Stimulated activated naive B cell treated with anti-CD40 and anti-IgM and Interleukin-4, amounts not matched to agents 10 μg/mL and 1 μg/mL and 100 μg/mL, for 72 hours (primary cell): ENCODE measurements around the gene RBM45.
"Not testable (repeated sequence)": the region's sequence is repeated elsewhere in the genome, so short reads cannot be mapped to it uniquely, and the experiment has no call there.

Source experiments
- ATAC-seq, 2 donors: fragments of 150-1000 bp; cut with Tn5 transposase; replicated peaks; 2 replicates each; pipeline ENCODE4 v1.10.0; 2021; ENCODE audit warnings: moderate library complexity in 1 of 2
- DNase-seq: peaks from one replicate; pipeline ENCODE4 v3.0.0; 2021
- H3K27ac Mint-ChIP-seq: one replicate; pipeline ENCODE4 v1.8.0; 2022; ENCODE audit warnings: mild to moderate bottlenecking, mixed read lengths
- H3K27me3 Mint-ChIP-seq, 2 donors: one replicate each; pipeline ENCODE4 v1.8.0; 2022; ENCODE audit warnings: mixed read lengths in 2 of 2
- H3K36me3 Mint-ChIP-seq, 2 donors: one replicate each; pipeline ENCODE4 v1.8.0; 2022; ENCODE audit warnings: mixed read lengths in 2 of 2, mild to moderate bottlenecking in 1 of 2
- H3K4me1 Mint-ChIP-seq, 2 donors: one replicate each; pipeline ENCODE4 v1.8.0; 2022; ENCODE audit warnings: mixed read lengths in 2 of 2, mild to moderate bottlenecking in 1 of 2
- H3K4me3 Mint-ChIP-seq, 2 donors: one replicate each; pipeline ENCODE4 v1.8.0; 2022; ENCODE audit warnings: mild to moderate bottlenecking in 2 of 2, mixed read lengths in 2 of 2, moderate library complexity in 1 of 2
- H3K9me3 Mint-ChIP-seq, 2 donors: one replicate each; pipeline ENCODE4 v1.8.0; 2022; ENCODE audit warnings: mixed read lengths in 2 of 2, mild to moderate bottlenecking in 1 of 2

The RBM45 gene

GRCh38 chr2:178112202-178113152 lies at the start of gene RBM45:
Gene RBM45 (plus strand): TSS chr2:178112437. CDS start chr2:178112547, 110 bp downstream.
- DNase-seq (peak; percentile 81), ATAC-seq (peak; percentile 97)
- peak within 1 kb of the TSS; percentile 94 to 96 for H3K4me3 Mint-ChIP-seq
- peaks cover 11 to 27% of the 10 kb centered on the region in 2 donors for H3K4me1 Mint-ChIP-seq
- H3K27me3 Mint-ChIP-seq = no peaks in the 10 kb centered on the region
- H3K9me3 Mint-ChIP-seq = peaks cover 2 to 4% of the 10 kb centered on the region in 2 donors
- peaks cover 0 to 3% of the 10 kb centered on the region in 2 donors for H3K36me3 Mint-ChIP-seq
- peak within 1 kb of the TSS; percentile 93 for H3K27ac Mint-ChIP-seq

DNA sequence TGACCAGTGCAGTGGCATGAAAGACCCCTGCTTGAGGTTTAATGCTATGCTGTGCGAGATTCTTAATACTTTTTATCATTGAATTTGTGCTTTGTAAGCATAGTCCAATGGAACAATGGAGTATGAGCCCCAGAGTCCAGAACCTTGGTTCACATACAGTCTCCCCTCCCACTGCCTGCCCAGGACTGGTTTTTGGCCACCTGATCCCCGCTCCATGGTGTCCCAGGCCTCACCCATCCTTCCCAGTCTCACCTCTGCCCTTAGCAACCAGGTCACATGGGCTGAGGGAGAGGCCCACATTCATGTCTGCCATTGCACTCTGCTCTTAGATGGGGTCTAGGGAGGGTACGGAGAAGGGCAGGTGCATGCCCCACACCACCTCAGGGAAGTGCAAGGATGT lies 45.9 kb upstream of the RBM45 start:
- peaks cover 17 to 20% of the 10 kb centered on the region in 2 donors for H3K27me3 Mint-ChIP-seq
- no peak overlapping the region for H3K27ac Mint-ChIP-seq
- H3K36me3 Mint-ChIP-seq = no peaks in the 10 kb centered on the region
- no peak overlapping the region for H3K4me3 Mint-ChIP-seq
- no peaks in the 10 kb centered on the region for H3K4me1 Mint-ChIP-seq
- H3K9me3 Mint-ChIP-seq = no peaks in the 10 kb centered on the region
- no peak for ATAC-seq
- no peak for DNase-seq

DNA sequence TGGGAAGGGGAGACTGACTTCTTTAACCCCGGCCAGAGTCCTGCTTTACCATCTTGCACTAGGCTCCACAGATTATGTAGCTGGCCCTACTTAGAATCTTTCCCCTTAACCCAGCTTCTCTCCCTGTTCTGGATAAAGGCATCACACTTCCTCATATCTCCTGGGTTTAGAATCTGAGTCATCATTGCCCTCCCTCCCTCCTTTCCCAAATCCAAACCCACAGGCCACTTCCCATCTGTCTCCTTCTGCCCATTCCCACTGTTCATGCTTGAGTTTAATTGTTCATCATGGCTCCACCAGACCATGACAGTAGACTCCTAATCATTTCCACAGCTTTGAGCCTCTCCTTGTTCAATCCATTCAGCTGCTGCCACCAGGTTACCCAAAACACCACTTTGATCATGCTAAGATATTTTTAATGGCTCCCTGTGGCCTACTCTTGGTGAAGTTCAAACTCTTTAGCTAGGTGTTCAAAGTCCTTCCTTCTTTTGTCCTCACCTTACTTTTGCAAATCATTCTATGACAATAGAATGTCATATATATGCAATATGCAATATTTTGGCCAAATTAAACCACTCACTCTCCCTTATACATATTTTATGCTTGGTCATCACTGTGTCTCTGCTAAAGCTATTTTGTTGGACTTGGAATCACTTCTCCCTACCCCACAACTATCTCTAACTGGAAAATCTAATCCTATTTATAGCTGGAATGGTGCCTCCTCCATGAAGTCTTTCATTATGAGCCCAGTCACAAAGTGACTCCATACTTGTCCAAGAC lies 45.2 kb upstream of the RBM45 start:
- H3K36me3 Mint-ChIP-seq = no peaks in the 10 kb centered on the region
- no peak overlapping the region for H3K27ac Mint-ChIP-seq
- H3K9me3 Mint-ChIP-seq = no peaks in the 10 kb centered on the region
- peaks cover 24 to 28% of the 10 kb centered on the region in 2 donors for H3K27me3 Mint-ChIP-seq
- no peak for ATAC-seq
- no peaks in the 10 kb centered on the region for H3K4me1 Mint-ChIP-seq
- DNase-seq = no peak
- no peak overlapping the region for H3K4me3 Mint-ChIP-seq

DNA sequence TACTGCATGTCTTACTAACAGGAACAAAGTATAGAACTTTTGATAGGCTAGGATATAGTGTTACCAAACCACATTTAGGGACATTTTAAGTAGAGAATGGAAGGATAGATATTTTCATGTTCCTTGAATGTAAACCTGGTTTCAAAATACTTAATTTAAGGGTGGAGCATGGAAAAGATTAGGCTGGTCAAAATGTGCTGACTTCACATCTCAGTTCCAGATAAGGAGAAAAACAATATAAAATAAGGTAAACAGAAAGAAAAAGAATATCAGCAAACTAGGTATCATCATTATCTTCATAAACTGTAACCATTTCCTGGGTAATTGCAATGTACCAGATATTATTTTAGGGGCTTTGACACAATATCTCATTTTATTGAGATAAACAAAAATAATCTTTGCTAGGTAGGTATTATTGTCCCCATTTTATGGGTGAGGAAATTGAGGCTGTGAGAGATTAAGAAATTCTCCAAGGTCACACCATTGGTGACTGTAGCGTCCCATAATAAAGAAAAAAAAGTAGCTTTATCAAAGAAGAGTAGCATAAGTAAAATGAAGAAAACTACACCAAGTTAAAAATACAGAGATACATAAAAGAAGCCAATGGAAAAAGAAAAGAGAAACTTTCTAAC lies 43.3 kb upstream of the RBM45 start:
- DNase-seq (no peak), ATAC-seq (no peak)
- H3K27ac Mint-ChIP-seq = no peak overlapping the region
- H3K9me3 Mint-ChIP-seq = no peaks in the 10 kb centered on the region
- H3K36me3 Mint-ChIP-seq = peaks cover 0 to 2% of the 10 kb centered on the region in 2 donors
- H3K4me1 Mint-ChIP-seq = peaks cover 8 to 11% of the 10 kb centered on the region in 2 donors
- no peak overlapping the region for H3K4me3 Mint-ChIP-seq
- peaks cover 33 to 47% of the 10 kb centered on the region in 2 donors for H3K27me3 Mint-ChIP-seq

- ATAC-seq (no peak), DNase-seq (no peak)
- Mint-ChIP-seq H3K36me3 (peaks cover 0 to 2% of the 10 kb centered on the region in 2 donors), H3K27me3 (peaks cover 39 to 53% of the 10 kb centered on the region in 2 donors), H3K4me3 (no peak overlapping the region), H3K9me3 (no peaks in the 10 kb centered on the region), H3K27ac (no peak overlapping the region), H3K4me1 (peaks cover 8 to 11% of the 10 kb centered on the region in 2 donors)
Measured at GRCh38 chr2:178069551-178069950, 42.7 kb upstream of the RBM45 start.

DNA sequence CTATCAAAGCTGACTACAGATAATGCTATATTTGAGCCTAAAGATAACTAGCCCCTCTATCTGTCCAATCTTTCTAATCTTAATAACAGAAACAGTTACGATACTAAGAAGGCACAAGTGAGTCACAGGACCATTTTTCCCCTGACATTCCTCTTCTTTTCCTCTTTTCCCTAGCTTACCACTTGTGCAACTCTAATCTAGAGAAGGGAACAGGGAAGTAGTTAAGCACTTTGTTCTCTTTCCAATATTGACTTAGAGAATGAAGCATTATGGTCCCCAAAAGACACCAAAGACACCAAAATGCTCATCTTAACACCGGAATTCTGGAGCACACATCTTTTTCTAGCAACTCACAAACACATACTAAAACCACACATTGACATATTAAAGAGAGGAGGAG lies 41.4 kb upstream of the RBM45 start:
- DNase-seq = no peak
- Mint-ChIP-seq H3K36me3 (peaks cover 0 to 2% of the 10 kb centered on the region in 2 donors), H3K4me3 (no peak overlapping the region), H3K27me3 (peaks cover 45 to 59% of the 10 kb centered on the region in 2 donors), H3K9me3 (peaks cover 0 to 2% of the 10 kb centered on the region in 2 donors), H3K4me1 (peaks cover 8 to 11% of the 10 kb centered on the region in 2 donors), H3K27ac (no peak overlapping the region)
- no peak for ATAC-seq

DNA sequence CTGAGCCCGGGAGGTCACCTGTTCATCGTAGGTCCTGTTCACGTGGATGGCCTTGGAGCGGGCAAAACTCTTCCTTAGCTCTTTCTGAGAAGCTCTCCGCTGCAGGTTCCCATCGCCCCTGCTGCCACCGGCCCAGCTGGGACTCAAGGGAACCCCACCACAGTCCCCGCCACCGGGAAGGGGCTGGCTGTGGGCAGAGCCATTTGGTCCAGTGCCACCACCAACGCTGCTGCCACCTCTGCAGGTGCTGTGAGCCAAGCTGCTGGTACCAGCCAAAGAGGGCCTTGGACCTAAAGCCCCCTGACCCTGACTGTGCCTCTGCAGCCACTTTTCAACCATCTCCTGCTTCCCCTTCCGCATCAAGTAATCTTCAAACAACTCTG lies 40.2 kb upstream of the RBM45 start:
- Mint-ChIP-seq H3K4me3 (no peak overlapping the region), H3K9me3 (peaks cover 0 to 2% of the 10 kb centered on the region in 2 donors), H3K36me3 (peaks cover 0 to 2% of the 10 kb centered on the region in 2 donors), H3K4me1 (peaks cover 8 to 11% of the 10 kb centered on the region in 2 donors), H3K27ac (no peak overlapping the region), H3K27me3 (peaks cover 45 to 59% of the 10 kb centered on the region in 2 donors)
- ATAC-seq (no peak), DNase-seq (no peak)

DNA sequence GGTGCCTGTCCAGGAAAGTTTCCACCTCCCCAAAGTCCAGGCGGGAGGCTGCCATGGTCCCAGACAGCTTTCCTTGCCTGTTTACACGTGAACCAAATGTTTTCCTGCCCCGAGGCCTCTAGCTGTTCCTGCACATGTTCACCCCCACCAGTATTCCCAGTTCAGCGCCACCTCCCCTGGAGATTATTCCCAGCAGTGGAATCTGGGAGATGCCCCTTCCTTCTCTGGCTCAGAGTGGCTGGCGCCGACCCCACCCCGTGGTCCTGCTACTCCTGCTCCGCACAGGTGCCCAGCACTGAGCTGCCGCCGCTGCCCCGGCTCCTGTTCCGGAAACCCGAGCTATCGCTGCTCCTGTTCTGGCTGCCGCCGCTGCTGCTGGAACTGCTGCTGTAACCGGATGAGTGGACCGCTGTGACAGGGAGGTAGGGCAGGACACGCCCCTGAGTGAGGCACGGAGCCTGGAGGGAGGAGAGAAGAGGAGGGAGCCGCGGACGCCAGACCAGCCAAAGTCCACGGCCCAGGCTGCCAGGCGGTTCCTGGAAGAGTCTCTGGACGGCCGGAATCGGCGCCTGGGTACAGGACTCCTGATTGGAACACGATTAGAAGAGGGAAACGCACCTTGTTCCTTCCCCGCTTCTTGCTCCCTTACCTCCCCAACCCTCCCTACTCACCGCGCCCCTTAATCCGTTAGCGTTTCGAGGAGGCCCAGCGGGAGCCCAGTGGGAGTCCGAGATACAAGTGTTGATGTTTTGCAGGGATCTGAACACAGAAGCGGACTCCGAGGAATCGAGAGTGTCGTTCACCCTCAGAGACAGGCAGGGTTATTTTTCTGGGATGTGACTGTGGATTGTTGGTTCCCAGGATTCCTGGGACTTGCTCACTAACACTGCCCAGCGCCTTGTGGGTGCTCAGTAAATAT lies 39.6 kb upstream of the RBM45 start, which contains the start of gene PDE11A:
TSS of gene PDE11A (minus strand) at position 395 of the 919 bp plus-strand sequence. CDS start at position 55, 340 bp downstream.
- ATAC-seq = peak; percentile 46 to 65
- no peak for DNase-seq

DNA sequence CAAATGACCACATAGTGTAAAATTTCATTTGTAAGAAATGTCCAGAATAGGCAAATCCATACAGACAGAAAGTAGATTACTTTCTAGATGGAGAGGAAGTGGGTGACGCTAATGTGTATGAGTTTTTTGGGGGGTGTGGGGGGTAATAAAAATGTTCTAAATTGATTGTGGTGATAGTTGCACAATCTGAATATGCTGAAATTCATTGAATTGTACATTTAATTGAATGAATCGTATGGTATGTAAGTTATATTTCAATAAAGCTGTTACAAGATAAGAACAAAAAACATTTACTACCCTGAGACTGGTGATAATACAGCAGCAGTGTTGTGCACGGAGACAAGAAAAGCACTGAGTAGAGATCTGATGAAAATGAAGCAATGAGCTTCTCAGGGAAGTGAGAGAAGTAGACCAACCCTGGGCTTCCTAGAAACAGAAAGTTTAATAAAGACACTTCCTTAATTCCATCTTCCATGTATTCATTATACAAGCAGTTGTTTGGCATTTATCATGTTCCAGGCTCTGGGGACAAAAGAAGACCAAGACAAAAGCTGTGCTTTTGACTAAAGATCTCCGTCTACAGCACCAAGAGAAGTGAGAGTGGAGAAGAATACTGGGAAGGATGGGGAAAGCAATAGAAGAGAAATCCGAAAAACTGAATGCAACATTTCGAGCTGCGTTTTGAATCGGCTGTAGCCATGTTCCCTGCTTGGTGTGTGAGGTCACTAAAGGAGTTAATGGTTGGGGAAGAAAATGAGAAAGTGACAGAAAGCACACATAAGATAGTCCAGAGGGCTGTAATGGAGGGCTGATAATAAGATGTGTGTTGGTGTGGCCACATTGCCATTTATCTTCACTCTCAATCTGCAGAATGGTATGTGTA lies 37.9 kb upstream of the RBM45 start:
- H3K4me1 Mint-ChIP-seq = peaks cover 8 to 11% of the 10 kb centered on the region in 2 donors
- peaks cover 0 to 2% of the 10 kb centered on the region in 2 donors for H3K36me3 Mint-ChIP-seq
- H3K9me3 Mint-ChIP-seq = peaks cover 0 to 4% of the 10 kb centered on the region in 2 donors
- no peak overlapping the region for H3K4me3 Mint-ChIP-seq
- ATAC-seq (no peak), DNase-seq (no peak)
- peaks cover 38 to 56% of the 10 kb centered on the region in 2 donors for H3K27me3 Mint-ChIP-seq
- H3K27ac Mint-ChIP-seq = no peak overlapping the region

More for the DNA sequence above, 39.6 kb upstream of the RBM45 start, which contains the start of gene PDE11A:
- Mint-ChIP-seq H3K27ac (no peak within 1 kb of the TSS), H3K27me3 (peaks cover 45 to 65% of the 10 kb centered on the region in 2 donors), H3K9me3 (peaks cover 0 to 2% of the 10 kb centered on the region in 2 donors), H3K4me3 (peak within 1 kb of the TSS; percentile 46 to 58), H3K36me3 (peaks cover 0 to 2% of the 10 kb centered on the region in 2 donors), H3K4me1 (peaks cover 8 to 11% of the 10 kb centered on the region in 2 donors)

GRCh38 chr2:178075006-178075326 lies 37.3 kb upstream of the RBM45 start:
- Mint-ChIP-seq H3K4me3 (no peak overlapping the region), H3K27me3 (peaks cover 38 to 51% of the 10 kb centered on the region in 2 donors), H3K9me3 (peaks cover 0 to 4% of the 10 kb centered on the region in 2 donors), H3K4me1 (peaks cover 8 to 11% of the 10 kb centered on the region in 2 donors), H3K27ac (no peak overlapping the region), H3K36me3 (peaks cover 0 to 2% of the 10 kb centered on the region in 2 donors)
- no peak for ATAC-seq
- no peak for DNase-seq

GRCh38 chr2:178076130-178076529 lies 36.1 kb upstream of the RBM45 start:
- Mint-ChIP-seq H3K4me3 (no peak overlapping the region), H3K27me3 (peaks cover 34 to 46% of the 10 kb centered on the region in 2 donors), H3K9me3 (peaks cover 0 to 4% of the 10 kb centered on the region in 2 donors), H3K36me3 (peaks cover 0 to 2% of the 10 kb centered on the region in 2 donors), H3K27ac (no peak overlapping the region), H3K4me1 (peaks cover 8 to 11% of the 10 kb centered on the region in 2 donors)
- ATAC-seq (no peak), DNase-seq (no peak)

DNA sequence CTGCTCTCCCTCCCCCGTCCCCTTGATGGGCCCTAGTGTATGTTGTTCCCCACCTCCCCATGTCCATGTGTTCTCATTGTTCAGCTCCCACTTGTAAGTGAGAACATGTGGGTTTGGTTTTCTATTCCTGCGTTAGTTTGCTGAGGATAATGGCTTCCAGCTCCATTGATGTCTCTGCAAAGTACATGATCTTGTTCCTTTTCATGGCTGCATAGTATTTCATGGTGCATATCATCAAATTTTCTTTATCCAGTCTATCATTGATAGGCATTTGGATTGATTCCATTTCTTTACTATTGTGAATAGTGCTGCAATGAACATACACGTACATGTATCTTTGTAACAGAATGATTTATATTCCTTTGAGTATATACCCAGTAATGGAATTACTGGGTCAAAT lies 33.0 kb upstream of the RBM45 start:
- not testable (repeated sequence) for H3K4me1 Mint-ChIP-seq, H3K9me3 Mint-ChIP-seq, H3K4me3 Mint-ChIP-seq, H3K27ac Mint-ChIP-seq, DNase-seq, ATAC-seq, H3K36me3 Mint-ChIP-seq
- peaks cover 9 to 19% of the 10 kb centered on the region in 2 donors for H3K27me3 Mint-ChIP-seq
